SK-N-SH treated with all-trans-retinoic acid at 6 μM for 48 hours (cell line): ENCODE measurements around the gene QRSL1.

Source experiments
- ARNTL ChIP-seq: fragments of 450-650 bp; formaldehyde crosslinking; IDR thresholded peaks from 2 replicates; pipeline ENCODE4 v1.5.0; 2020; ENCODE audit warnings: low read depth, mild to moderate bottlenecking, moderate library complexity, borderline replicate concordance
- GLIS3 ChIP-seq: fragments of 250-450 bp; sonication (Bioruptor Pico); IDR thresholded peaks from 2 replicates; pipeline ENCODE4 v1.5.0; 2020; ENCODE audit warnings: mild to moderate bottlenecking, moderate library complexity
- SNAI2 ChIP-seq: fragments of 250-450 bp; sonication (Bioruptor Pico); IDR thresholded peaks from 2 replicates; pipeline ENCODE4 v1.5.0; 2020; ENCODE audit warnings: mild to moderate bottlenecking, moderate library complexity
- TOX ChIP-seq: fragments of 250-450 bp; sonication (Bioruptor Pico); IDR thresholded peaks from 2 replicates; pipeline ENCODE4 v1.8.0; 2021; ENCODE audit warnings: mild to moderate bottlenecking, moderate library complexity, borderline replicate concordance
- ZNF70 ChIP-seq: fragments of 450-650 bp; formaldehyde crosslinking; IDR thresholded peaks from 2 replicates; pipeline ENCODE4 v1.5.0; 2020; ENCODE audit warnings: mild to moderate bottlenecking, moderate library complexity
- TF ChIP-seq, protein P1 (sequence below): fragments of 250-450 bp; sonication (Bioruptor Pico); IDR thresholded peaks from 2 replicates; pipeline ENCODE4 v1.5.0; 2020; ENCODE audit warnings: mild to moderate bottlenecking, moderate library complexity

DNA sequence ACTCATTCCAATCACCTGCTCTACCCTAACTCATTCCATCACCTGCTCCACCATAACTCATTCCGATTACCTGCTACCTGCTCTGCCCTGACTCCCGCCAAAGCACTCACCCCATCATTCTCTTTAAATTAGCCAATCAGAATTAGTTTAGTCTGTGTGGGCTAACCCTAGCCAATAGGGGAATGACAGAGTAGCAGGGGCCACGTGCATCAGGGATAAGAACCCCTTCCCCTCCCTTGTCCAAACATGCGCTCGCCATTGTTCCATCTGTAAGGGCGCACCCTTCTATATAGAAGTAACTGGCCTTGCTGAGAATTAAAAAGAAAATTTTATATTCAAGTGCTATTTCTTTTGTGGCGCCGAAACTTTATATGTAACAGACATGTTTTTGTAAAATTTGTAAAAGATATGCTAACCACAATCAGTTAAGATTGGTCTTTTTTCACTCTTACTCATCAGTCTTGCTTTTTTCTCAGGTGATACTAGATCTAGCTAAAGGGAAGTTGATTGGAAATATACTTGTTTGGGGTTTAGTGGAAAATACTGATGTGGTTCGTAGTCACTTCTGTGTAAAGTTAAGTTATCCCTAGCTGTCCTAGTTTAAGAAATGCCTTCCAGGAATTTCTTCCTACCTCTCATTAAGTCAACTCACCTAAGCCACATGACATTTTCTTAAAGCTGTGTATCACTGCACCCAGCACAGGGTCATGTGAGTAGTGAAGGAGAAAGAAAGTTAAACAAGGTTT, 16.5 kb upstream of the QRSL1 start:
- TF ChIP-seq SNAI2 (CRISPR knock-in tag) (no peak), ZNF70 (no peak), ARNTL (CRISPR knock-in tag) (no peak), GLIS3 (CRISPR knock-in tag) (no peak), TOX (no peak)
- TF ChIP-seq, protein P1, sequence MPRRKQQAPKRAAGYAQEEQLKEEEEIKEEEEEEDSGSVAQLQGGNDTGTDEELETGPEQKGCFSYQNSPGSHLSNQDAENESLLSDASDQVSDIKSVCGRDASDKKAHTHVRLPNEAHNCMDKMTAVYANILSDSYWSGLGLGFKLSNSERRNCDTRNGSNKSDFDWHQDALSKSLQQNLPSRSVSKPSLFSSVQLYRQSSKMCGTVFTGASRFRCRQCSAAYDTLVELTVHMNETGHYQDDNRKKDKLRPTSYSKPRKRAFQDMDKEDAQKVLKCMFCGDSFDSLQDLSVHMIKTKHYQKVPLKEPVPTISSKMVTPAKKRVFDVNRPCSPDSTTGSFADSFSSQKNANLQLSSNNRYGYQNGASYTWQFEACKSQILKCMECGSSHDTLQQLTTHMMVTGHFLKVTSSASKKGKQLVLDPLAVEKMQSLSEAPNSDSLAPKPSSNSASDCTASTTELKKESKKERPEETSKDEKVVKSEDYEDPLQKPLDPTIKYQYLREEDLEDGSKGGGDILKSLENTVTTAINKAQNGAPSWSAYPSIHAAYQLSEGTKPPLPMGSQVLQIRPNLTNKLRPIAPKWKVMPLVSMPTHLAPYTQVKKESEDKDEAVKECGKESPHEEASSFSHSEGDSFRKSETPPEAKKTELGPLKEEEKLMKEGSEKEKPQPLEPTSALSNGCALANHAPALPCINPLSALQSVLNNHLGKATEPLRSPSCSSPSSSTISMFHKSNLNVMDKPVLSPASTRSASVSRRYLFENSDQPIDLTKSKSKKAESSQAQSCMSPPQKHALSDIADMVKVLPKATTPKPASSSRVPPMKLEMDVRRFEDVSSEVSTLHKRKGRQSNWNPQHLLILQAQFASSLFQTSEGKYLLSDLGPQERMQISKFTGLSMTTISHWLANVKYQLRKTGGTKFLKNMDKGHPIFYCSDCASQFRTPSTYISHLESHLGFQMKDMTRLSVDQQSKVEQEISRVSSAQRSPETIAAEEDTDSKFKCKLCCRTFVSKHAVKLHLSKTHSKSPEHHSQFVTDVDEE (CRISPR knock-in tag), result no peak
